ENCODE data around the gene PTP4A2.

DNA sequence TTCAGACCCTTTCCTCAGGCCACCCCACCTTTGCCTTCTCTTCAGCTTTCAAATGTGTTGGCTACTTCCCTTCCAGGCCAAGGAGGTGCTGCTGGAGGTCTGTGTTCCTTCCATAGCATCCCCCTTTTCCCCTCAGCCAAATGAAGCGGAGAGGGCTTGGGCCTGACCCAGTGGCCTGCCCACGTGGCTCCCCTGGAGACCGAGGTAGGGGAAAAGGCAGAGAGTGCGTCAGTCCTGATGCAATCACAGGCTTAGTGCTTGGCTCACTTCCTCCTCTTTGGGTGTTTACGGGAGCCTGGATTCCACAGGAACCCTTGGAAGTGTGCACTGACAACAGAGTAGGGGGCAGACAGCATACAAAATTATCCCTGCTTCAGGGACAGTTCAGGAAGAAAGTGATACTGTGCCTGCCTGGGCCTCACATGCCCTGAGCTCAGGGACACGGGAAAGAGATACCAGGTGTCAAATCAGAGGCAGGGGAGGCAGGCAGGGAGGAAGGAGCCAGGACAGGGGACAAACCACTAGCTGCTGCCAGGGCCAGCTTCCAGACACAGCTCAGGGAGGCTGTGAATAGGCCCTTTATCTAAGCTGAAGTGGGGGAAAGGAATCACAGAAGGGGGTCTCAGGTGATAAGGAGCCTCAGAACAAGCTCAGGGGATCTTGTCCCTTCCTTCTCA lies 16.6 kb upstream of the PTP4A2 start:
- no peak for TF ChIP-seq POLR2A (IDR thresholded peaks at IDR 0.05; ENCODE audit: low read length)
- no peak for TF ChIP-seq GATA1 (IDR thresholded peaks at IDR 0.05; ENCODE audit: low read depth, low read length)

Measured in erythroblast (primary cell).